Cerebellar cortex (tissue), 1 donor: ENCODE measurements around the gene CGNL1.

ENCODE experiments used
- DNase-seq: peaks from one replicate; pipeline ENCODE4 v3.0.0-alpha.2; 2015; ENCODE audit warnings: low spot score

The CGNL1 gene

DNA sequence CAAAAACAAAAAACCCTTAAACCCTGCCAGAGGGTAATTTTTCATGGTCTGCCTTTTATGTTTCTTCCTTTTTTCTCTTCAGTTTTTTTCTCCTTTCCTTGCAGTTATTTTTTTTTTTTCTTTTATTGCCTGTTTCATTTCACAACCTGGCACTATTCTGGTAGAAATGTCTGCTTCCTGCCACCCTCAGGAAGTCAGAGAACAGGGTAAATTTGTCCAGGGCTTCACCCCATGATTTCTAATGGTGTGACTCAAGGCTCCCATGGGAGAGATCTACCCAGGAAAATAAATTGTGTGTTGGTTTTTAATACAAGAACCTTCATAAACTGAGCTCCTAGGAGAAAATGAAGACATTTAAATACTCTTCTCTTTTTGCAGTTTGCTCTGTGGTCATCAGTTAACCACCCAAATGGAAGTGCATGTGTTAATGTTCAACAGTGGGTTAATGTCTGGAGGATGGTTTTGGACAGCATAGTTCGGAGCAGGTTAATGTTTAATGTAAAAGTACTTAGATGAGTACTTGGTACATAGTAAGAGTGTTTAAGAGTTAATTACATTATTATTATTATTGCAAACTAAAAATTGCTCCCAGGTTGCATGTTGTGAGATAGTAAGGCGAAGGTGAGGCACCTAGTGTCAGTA is 45.9 kb downstream of the CGNL1 start:
- DNase-seq = no peak

DNA sequence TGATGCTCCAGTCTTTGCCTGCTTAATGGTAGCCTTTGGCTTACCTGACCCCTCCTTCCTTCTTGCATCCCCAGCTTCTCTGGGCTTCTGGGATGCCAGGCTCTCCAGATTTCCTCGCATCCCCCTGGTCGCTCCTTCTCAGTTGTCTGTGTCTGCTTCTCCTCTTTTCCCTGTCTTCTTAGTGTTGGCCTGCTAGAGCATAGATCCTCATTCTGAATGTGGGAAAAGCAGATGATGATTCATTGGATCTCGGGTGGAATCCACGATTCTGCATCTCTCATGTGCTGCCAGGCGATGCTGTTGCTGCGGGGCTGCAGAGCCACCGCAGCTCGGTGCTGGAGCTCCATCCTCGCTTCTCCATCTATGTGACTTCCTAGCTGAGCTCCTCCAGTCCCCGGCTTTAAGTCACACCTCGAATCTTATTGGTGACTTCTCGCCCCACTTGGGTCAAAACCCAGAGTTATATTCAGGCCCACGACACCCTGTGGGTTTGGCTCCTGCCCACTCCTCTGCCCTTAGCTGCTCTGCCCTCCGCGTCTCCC is 47.4 kb downstream of the CGNL1 start:
- DNase-seq = no peak

DNA sequence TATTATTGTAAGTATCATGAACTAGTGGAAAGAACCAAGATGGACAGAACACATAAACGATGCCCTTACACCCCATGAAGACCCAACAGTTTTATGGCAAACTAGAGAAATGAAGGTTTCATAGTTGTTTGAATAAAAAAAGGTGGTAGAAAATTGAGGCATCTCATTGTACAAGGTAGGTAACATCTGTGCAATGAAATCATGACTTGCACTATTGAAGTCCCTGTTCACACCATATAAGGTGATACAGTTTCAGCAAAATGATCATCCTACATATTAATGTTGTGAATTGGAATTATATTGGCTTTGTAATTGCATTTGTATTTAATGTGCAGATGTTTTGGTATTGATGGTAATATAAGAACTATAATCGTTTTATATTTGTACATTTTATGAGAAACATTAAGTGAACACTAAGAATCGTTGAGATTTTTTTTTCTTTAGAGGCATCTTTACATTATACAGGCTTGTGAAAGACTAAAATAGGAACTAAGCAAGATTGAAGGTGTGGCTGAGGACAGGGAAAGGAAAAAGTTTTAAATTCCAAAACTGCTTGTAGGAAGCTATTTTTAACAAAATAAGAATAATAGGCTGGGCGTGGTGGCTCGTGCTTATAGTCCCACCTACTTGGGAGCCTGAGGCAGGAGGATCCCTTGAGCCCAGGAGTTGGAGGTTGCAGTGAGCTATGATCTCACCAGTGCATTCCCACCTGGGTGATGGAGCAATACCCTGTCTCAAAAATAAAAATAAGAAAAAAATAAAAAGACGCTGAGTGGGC is 48.5 kb downstream of the CGNL1 start:
- no peak for DNase-seq

DNA sequence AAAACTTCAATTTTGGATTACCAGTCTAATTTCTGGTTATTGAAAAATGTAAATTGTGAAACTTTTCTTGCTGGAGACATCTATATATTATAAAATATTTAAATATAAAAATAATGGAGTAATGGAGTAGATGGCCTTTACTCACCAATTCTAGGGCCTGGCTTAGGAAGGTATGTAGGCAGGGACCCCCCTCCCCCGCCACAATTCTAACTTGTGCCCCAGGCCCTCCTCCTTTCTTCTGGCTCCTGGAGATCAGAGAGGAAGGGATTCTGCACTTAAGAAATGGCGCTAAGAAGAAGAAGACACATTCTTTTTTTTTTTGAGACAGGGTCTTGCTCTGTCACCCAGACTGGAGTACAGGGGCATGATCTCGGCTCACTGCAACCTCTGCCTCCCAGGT is 49.5 kb downstream of the CGNL1 start:
- DNase-seq = no peak

DNA sequence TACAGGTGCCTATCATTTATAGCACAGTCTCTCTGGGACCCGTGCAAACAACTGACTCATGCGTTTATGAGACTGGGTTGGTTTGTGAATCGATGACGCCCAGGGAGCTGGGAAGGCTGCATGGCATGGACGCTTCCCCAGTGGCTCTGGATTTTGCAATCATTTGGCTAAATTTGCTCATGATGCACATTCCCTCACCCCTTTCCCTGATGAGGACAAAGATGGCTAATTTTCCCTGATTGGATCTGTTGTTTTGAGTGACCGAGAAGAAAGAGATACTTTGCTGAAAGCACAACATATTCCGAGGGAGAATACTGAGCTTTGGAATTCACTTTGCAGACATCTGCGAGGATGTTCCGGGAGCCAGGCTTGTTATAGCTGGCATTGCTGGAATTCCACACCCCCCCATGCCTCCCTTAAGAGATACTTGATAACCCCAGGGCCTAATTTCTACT is 51.1 kb downstream of the CGNL1 start:
- DNase-seq = no peak

DNA sequence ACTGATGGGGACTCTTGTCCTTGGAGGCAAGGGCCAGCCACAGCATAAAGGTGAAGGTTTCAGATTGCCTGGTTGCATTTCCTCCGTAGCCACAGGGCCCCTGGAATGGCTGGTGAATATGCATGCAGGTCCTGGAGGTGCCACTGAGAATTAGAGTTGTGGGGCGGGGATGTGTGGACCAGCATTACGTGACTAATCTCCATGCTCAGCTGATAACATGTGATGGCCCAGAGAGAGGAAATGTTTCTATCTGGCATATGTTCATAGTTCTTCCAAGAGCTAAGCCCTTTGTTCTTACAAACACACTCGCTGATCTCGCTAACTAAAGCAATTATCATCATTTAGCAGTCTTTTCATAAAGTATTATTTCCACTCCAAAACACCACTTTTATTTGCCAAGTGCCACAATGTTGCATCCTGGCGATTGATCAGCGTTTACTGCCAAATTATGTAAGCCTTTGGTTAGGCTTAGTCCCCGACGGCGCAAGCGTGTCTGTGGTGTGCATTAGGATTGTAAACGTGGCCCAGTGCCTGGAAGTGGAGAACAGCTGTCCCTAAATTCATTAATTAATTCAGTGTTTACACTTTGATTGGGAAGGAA is 55.9 kb downstream of the CGNL1 start:
- no peak for DNase-seq

DNA sequence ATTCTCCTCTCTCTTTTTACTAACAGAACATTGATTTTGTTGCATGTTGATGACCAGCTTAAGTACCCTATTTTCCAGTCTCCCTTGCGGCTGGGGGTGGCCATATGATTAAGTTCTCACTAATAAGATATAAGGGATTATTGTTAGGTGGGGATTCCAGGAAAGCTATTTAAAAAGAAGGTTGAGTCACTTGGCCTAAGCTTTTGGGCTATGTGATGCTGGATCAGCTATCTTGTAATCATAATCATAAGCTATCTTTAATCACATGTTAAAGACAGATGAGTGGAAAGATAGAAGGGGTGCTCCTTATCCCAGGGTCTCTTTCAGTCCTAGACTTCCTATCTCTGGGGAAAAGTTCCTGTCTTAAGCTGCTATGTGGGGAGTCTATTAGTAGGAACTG is 59.9 kb downstream of the CGNL1 start:
- no peak for DNase-seq

DNA sequence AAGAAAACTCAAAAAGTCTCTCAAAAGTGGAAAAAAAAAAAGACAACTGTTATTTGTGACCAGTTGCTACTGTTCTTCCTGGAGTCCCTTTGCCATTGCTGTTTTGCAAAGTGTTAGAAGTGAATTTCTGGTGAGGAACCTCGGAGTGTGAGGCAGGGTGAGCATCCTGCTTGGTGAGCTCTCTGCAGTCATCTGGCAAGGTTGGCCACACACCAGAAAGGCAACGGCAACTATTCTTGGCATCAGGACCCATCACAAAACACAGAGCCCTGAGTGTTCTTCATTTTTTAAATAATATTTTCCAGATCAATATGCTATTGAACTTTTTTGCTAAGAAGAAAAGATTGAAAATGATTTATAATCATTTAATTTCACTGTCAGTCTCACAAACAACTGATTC is 60.7 kb downstream of the CGNL1 start:
- DNase-seq = no peak

DNA sequence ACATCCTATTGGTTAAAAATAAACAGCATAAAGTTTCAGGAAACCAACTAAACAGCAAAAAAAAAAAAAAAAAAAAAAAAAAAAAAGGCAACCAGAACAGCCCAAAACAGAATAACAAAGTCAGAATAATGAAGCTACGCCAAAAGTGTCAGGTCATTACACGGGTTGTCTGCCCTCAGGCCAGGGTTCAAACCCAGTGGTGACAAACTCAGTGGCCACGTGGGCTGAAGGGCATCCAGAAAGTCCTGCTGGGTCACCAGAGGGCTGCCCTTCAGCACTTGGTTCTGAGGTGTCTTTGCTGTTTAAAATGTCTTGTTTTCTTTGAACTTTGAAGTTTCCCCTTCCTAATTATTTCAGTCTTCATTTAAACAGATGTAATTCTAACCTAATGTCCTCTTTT is 61.3 kb downstream of the CGNL1 start:
- no peak for DNase-seq

DNA sequence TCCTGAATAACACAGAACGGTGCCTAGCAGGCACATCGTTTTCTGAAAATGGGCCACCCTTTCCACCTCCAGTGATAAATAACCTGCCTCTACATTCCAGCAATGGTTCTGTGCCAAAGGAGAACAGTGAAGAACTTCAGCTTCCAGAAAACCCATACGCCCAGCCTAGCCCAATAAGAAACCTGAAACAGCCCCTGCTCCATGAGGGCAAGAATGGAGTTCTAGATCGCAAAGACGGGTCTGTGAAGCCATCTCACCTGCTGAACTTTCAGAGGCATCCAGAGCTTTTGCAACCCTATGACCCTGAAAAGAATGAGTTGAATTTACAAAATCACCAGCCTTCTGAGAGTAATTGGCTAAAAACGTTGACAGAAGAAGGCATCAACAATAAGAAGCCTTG is 61.9 kb downstream of the CGNL1 start:
- DNase-seq = no peak

DNA sequence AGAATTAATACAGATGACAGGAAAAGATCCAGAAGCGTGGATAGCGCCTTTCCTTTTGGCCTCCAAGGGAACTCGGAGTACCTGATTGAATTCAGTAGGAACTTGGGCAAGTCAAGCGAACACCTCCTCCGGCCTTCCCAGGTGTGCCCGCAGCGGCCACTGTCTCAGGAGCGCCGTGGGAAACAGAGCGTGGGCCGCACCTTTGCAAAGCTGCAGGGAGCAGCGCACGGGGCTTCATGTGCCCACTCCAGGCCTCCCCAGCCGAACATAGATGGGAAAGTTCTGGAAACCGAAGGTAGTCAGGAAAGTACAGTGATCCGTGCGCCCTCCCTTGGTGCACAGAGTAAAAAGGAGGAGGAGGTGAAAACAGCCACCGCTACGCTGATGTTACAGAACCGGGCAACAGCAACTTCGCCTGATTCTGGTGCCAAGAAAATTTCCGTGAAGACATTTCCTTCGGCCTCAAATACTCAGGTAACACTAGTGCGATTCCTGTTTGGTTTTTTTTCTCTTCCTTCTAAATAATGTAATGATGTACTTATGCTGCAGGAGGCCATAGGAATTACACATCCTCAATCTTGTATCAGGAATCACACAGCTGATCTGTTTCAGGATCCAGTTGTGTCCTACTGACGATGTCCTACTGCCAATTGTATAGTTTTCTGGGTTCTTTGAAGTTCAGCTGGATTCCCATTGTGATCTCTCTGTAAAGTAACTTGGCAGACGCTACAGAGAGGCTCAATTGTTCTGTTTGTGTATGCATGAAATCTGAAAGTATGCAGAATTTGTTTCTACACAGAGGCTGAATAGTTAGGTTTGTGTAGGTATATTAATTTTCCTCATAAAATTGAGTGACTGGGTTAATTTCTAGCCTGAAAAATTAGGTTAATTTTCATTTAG is 63.1 kb downstream of the CGNL1 start:
- DNase-seq = no peak

DNA sequence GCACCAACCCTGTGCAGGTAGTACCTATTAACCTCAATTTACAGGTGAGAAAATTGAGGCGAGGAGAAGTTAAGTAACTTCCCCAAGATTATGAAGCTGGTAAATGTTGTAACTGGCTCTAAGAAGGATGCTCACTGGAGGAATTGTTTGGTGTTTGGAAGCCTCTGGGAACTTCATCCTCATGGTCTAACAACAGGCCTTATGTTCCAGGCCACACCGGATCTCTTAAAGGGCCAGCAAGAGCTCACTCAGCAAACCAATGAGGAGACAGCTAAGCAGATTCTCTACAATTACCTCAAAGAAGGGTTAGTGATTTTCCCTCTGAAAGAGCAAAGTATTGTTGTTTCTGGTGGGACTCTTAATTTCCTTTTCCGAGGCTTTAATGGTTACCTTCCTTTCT is 63.9 kb downstream of the CGNL1 start:
- DNase-seq = no peak

DNA sequence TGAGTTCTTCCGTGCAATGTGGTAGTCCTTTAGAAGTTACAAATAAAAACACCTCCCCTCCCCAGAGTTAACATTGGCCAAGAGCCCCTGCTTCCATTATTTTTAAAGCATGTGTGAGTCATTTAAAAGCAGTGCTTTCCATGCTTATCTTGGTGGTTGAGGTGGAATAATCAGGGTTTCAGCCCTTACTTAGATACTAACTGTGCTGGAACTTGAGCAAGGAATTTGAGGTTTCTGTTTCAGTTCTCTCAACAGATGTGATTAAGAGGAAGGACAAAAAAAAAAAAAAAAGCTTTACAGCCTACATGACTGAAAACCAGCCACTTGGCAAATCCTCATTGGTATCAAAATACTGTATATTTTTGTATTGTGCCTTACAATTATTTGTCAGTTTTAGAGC is 64.5 kb downstream of the CGNL1 start:
- no peak for DNase-seq

DNA sequence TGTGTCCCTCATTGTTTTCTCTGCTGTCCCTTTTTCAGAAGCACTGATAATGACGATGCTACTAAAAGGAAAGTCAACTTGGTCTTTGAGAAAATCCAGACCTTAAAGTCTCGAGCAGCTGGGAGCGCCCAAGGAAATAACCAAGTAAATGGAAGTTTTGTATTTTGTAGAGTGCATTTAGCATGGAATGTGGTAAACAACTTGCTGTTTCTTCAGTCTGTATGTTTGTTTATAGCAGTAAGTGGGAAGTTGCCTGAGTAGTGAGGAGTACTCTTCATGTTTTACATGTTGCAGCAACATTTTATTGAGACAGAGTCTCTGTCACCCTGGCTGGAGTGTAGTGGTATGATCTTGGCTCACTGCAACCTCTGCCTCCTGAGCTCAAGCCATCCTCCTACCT is 66.0 kb downstream of the CGNL1 start:
- DNase-seq = no peak

DNA sequence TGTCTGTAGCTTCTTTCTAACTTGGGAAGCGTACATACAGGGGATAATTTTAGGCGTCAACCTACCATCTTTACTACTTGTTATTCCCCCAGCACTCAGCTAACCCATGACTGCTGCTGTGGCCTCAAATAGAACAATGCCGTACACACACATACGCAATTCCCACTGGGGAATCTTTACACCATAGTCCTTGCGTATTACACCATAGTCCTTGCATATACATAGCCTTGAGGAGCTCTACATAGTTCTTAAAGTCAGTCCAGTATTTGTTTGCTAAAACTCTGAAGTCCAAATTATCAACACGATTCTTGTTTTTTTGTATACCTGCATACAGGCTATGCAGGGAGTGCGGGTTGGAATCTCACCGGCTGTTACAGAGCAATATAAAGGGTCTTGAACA is 67.2 kb downstream of the CGNL1 start:
- no peak for DNase-seq

DNA sequence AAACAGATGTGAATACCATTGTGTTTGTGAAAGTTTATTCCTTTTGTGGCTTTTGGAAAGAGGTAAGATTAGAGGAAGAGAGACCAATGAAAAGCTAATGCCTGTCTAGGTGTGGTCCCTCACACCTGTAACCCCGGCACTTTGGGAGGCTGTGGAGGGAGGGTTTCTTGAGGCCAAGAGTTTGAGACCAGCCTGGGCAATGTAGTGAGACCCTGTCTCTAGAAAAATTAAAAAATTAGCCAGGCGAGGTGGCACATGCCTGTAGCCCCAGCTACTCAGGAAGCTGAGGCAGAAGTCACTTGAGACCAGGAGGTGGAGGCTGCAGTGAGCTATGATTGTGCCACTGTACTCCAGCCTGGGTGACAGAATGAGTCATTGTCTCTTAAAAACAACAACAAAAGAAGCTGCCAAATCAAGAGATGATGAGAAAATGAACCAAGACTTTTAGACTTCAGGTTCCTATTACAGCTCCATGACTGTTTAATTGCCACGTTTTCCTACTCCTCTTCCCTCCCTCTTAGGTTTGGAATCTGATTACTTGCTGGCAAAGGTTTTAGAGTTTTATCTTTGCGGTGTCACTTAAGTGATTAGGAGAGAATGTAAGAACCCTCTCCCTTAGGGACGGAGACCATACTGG is 68.7 kb downstream of the CGNL1 start:
- no peak for DNase-seq

DNA sequence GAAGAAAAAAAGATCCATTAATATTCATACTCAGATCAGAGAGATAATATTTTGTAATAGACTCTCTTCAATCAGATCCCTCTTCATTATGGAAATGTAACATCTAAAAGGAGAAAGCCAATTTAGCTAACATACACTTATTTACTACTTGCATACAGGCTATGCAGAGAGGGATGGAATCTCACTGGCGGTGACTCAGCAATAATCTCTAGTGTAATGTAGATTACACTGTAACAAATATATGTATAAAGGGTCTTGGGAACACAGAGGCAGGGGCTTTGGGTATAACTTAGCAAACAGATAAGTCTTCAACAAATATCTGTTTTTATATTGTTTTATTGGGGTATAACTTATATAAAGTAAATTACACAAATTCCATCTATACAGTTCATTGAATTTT is 69.6 kb downstream of the CGNL1 start:
- no peak for DNase-seq

DNA sequence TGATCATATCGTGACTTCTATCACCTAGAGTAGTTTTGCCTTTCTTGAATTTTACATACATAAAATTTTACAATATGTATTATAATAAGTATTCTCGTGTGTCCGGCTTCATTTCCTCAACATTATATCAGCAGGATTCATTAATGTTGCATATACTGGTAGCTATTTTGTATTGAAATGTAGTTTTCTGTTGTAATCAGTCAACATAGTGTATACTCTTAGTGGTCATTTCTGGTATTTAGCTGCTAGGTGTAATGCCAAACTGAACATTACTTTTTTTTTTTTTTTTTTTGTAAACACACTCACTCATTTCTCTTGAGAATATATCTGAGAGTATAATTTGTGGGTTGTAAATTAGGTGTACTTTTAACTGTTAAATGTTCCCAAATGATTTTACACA is 70.1 kb downstream of the CGNL1 start:
- no peak for DNase-seq

DNA sequence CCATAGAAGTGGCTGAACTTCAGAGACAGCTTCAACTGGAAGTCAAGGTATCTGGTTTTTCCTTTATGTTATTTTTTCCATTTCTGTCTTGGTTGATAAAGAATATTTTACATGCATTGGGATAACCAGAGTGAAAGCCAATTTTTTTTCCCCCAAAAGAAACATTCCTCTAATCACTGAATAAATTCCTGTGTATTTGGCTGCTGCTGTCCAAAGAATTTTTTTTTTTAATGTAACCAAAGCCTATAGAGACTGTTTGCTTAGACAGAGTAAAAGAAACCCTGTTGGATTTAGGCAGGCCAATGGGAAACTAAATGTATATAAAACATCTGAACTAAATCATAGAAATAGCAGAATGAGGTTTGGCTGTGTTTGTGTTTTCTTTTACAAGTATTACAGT is 75.2 kb downstream of the CGNL1 start:
- DNase-seq = no peak

DNA sequence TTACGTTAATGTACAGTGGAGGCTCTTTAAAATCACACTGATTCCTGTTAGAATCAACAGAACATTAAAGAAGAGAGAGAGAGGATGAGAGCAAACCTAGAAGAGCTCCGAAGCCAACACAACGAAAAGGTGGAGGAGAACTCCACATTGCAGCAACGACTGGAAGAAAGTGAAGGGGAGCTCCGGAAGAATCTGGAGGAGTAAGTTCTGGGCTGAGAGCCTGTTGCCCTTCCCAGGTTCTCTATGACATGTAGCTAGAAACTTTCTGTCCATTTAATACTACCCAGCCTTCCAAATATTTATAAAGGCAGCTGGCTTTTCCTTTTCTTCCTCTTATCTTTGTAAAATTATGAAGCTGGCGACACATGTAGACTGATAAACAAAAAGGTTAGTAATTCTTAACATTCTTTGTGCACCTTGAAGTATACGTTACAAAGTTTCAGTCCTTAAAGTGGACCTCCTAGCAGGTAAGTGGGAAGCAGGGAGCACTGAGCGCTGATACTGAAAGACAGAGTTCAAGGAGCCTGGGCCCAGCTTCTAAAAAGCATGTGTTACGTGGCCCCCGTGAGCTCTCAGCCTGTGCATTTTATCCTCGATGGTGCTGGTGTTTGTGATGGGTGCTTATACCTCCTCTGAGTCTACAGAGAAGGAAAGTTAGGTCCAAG is 75.9 kb downstream of the CGNL1 start:
- no peak for DNase-seq

DNA sequence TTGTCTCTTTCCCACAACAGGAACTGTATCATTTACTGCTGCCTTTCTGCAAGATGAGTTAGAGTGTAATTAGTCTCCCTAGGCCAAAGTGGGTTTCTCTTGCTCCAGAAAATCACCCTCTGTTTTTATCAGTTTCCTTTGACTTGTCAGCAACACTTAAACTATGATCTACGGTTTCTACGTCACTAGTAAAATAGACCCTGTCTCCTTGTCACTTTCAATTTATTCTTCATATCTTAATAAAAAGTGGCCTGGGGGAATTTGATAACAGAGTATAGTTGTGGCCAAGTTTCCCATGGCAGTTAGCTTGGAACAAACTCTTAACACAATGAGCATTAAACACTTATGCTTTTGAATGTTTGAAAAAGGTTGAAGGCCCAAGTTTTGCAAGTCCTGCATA is 79.6 kb downstream of the CGNL1 start:
- no peak for DNase-seq
